Measurements from ENCODE around the gene CCK.
A peak's percentile ranks its signal among the peaks of the same experiment; 100 is the strongest.

The CCK gene

GRCh38 chr3:42267878-42268277 is 1.9 kb upstream of the CCK start:
- no peak for DNase-seq (ENCODE audit: low read depth in 2 of 2)

- no peak for DNase-seq (ENCODE audit: low read depth in 2 of 2)
These were observed 660 bp downstream of the CCK start for GRCh38 chr3:42265059-42265991.

- no peak for DNase-seq (ENCODE audit: low read depth in 2 of 2)
These were observed 1.5 kb downstream of the CCK start for GRCh38 chr3:42264399-42265058.

- no peak for DNase-seq (ENCODE audit: low read depth in 2 of 2)
These were observed 2.3 kb downstream of the CCK start for GRCh38 chr3:42263354-42264346.

GRCh38 chr3:42262525-42262924 is 3.5 kb downstream of the CCK start:
- DNase-seq (ENCODE audit: low read depth in 2 of 2), result no peak

GRCh38 chr3:42257007-42257406 is 9.0 kb downstream of the CCK start:
- DNase-seq (ENCODE audit: low read depth in 2 of 2), result no peak

- DNase-seq (ENCODE audit: low read depth in 2 of 2), result no peak
These were observed 9.7 kb downstream of the CCK start for GRCh38 chr3:42256135-42256819.

- DNase-seq (ENCODE audit: low read depth in 2 of 2), result no peak
These were observed 11.4 kb downstream of the CCK start for GRCh38 chr3:42254566-42254965.

GRCh38 chr3:42250761-42251160 is 15.2 kb downstream of the CCK start:
- DNase-seq (ENCODE audit: low read depth in 2 of 2), result no peak

- DNase-seq (ENCODE audit: low read depth in 2 of 2), result peak; percentile 25 to 26
These were observed 18.4 kb downstream of the CCK start for GRCh38 chr3:42247576-42248027.

GRCh38 chr3:42246091-42246490 is 19.9 kb downstream of the CCK start:
- no peak for DNase-seq (ENCODE audit: low read depth in 2 of 2)

GRCh38 chr3:42236611-42237010 is 29.4 kb downstream of the CCK start:
- no peak for DNase-seq (ENCODE audit: low read depth in 2 of 2)

GRCh38 chr3:42235532-42235931 is 30.5 kb downstream of the CCK start:
- DNase-seq (ENCODE audit: low read depth in 2 of 2), result no peak

GRCh38 chr3:42230860-42231259 is 35.1 kb downstream of the CCK start:
- DNase-seq (ENCODE audit: low read depth in 2 of 2), result no peak

GRCh38 chr3:42229942-42230688 is 35.9 kb downstream of the CCK start:
- no peak for DNase-seq (ENCODE audit: low read depth in 2 of 2)

- no peak for DNase-seq (ENCODE audit: low read depth in 2 of 2)
These were observed 36.6 kb downstream of the CCK start for GRCh38 chr3:42229266-42229941.

GRCh38 chr3:42228796-42229195 is 37.2 kb downstream of the CCK start:
- DNase-seq (ENCODE audit: low read depth in 2 of 2), result no peak

- DNase-seq (ENCODE audit: low read depth in 2 of 2), result no peak
These were observed 39.2 kb downstream of the CCK start for GRCh38 chr3:42226470-42227425.

All from stimulated activated CD8-positive, alpha-beta memory T cell treated with anti-CD3 and anti-CD28 coated beads, Interleukin-2, amount 100 ng/mL, for 1 hour (primary cell).